ENCODE measurements around the gene RCBTB2.

The RCBTB2 gene

GRCh38 chr13:48576448-48577010 is 43.6 kb upstream of the RCBTB2 start:
- no peak for ATAC-seq
- TF ChIP-seq OSR1 (CRISPR knock-in tag; IDR thresholded peaks at IDR 0.05) = no peak
- TF ChIP-seq PPARA (CRISPR knock-in tag; IDR thresholded peaks at IDR 0.05; ENCODE audit: borderline replicate concordance) = no peak
- no peak for TF ChIP-seq ZNF565 (CRISPR knock-in tag; conservative IDR thresholded peaks at IDR 0.05; ENCODE audit: low read depth)
- no peak for TF ChIP-seq RARB (CRISPR knock-in tag; IDR thresholded peaks at IDR 0.05)
- no peak for TF ChIP-seq PATZ1 (CRISPR knock-in tag; IDR thresholded peaks at IDR 0.05; ENCODE audit: borderline replicate concordance)
- TF ChIP-seq, protein P1, sequence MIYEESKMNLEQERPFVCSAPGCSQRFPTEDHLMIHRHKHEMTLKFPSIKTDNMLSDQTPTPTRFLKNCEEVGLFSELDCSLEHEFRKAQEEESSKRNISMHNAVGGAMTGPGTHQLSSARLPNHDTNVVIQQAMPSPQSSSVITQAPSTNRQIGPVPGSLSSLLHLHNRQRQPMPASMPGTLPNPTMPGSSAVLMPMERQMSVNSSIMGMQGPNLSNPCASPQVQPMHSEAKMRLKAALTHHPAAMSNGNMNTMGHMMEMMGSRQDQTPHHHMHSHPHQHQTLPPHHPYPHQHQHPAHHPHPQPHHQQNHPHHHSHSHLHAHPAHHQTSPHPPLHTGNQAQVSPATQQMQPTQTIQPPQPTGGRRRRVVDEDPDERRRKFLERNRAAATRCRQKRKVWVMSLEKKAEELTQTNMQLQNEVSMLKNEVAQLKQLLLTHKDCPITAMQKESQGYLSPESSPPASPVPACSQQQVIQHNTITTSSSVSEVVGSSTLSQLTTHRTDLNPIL (CRISPR knock-in tag; IDR thresholded peaks at IDR 0.05; ENCODE audit: low read depth) = no peak
- TF ChIP-seq ARNTL (CRISPR knock-in tag; IDR thresholded peaks at IDR 0.05; ENCODE audit: borderline replicate concordance, low read depth) = no peak
- no peak for TF ChIP-seq ZC3H10 (CRISPR knock-in tag; IDR thresholded peaks at IDR 0.05)

DNA sequence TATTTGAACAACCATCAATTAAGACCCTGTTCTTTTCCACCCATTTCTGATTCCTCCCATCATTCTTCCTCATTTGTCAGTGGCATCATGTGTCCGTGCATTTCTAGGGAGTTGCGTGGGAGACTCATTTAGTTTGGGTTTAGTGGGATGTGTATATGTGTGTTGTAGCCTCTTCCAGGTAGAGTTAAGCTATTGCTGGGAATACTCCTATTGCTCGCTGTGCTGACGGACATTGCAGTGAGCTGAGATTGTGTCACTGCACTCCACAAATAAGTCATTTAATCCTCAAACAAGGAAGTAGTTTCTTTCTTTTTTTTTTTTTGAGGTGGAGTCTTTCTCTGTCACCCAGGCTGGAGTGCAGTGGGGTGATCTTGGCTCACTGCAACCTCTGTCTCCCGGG is 42.2 kb upstream of the RCBTB2 start:
- TF ChIP-seq PATZ1 (CRISPR knock-in tag; IDR thresholded peaks at IDR 0.05; ENCODE audit: borderline replicate concordance) = no peak
- TF ChIP-seq ZFP3 (CRISPR knock-in tag; IDR thresholded peaks at IDR 0.05) = no peak
- no peak for TF ChIP-seq ZC3H10 (CRISPR knock-in tag; IDR thresholded peaks at IDR 0.05)
- TF ChIP-seq SNAI2 (CRISPR knock-in tag; IDR thresholded peaks at IDR 0.05) = no peak
- no peak for TF ChIP-seq GLIS3 (CRISPR knock-in tag; IDR thresholded peaks at IDR 0.05)
- no peak for TF ChIP-seq CSRNP3 (CRISPR knock-in tag; IDR thresholded peaks at IDR 0.05)
- ATAC-seq = no peak

DNA sequence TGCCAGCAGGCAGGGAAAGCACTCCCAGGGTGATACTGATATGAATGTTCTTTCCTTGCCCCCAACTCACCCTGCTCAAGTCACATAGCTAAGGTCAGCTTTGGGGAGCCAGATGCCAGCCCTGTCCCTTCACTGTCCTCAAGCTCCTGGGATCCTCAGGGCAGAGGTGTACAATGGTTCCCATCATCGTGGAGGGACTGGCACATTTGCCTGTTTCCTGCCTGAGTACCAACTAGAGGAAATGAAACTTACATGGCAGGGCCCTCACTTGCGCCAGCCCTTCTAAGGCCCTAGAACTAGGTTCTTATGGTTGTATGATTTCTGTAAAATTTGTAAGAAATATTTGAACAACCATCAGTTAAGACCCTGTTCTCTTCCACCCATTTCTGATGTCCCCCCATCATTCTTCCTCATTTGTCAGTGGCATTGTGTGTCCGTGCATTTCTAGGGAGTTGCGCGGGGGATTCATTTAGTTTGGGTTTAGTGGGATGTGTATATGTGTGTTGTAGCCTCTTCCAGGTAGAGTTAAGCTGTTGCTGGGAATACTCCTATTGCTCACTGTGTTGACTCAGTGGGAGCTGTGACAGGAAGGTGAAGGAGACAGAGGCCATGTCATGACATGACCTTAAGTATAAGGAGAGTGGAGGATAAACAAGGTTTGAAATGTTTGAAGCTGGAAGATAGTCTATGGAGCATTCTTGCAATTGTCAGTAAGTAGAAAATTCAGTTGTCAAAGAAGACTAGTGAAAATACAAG is 41.3 kb upstream of the RCBTB2 start:
- TF ChIP-seq ARNTL (CRISPR knock-in tag; IDR thresholded peaks at IDR 0.05; ENCODE audit: borderline replicate concordance, low read depth) = no peak
- no peak for TF ChIP-seq CSDC2 (CRISPR knock-in tag; IDR thresholded peaks at IDR 0.05)
- TF ChIP-seq ESRRG (CRISPR knock-in tag; IDR thresholded peaks at IDR 0.05) = no peak
- no peak for TF ChIP-seq SNAI2 (CRISPR knock-in tag; IDR thresholded peaks at IDR 0.05)
- no peak for TF ChIP-seq ZFP30 (CRISPR knock-in tag; IDR thresholded peaks at IDR 0.05)
- no peak for TF ChIP-seq ZNF565 (CRISPR knock-in tag; conservative IDR thresholded peaks at IDR 0.05; ENCODE audit: low read depth)
- TF ChIP-seq PATZ1 (CRISPR knock-in tag; IDR thresholded peaks at IDR 0.05; ENCODE audit: borderline replicate concordance) = no peak
- TF ChIP-seq GLIS3 (CRISPR knock-in tag; IDR thresholded peaks at IDR 0.05) = no peak
- TF ChIP-seq TOX (CRISPR knock-in tag; IDR thresholded peaks at IDR 0.05; ENCODE audit: borderline replicate concordance) = no peak
- TF ChIP-seq, protein P2, sequence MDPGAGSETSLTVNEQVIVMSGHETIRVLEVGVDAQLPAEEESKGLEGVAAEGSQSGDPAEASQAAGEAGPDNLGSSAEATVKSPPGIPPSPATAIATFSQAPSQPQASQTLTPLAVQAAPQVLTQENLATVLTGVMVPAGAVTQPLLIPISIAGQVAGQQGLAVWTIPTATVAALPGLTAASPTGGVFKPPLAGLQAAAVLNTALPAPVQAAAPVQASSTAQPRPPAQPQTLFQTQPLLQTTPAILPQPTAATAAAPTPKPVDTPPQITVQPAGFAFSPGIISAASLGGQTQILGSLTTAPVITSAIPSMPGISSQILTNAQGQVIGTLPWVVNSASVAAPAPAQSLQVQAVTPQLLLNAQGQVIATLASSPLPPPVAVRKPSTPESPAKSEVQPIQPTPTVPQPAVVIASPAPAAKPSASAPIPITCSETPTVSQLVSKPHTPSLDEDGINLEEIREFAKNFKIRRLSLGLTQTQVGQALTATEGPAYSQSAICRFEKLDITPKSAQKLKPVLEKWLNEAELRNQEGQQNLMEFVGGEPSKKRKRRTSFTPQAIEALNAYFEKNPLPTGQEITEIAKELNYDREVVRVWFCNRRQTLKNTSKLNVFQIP (CRISPR knock-in tag; IDR thresholded peaks at IDR 0.05; ENCODE audit: borderline replicate concordance, low read depth) = no peak
- TF ChIP-seq OSR1 (CRISPR knock-in tag; IDR thresholded peaks at IDR 0.05) = no peak
- no peak for TF ChIP-seq BACH2 (CRISPR knock-in tag; IDR thresholded peaks at IDR 0.05; ENCODE audit: borderline replicate concordance)
- no peak for TF ChIP-seq RARB (CRISPR knock-in tag; IDR thresholded peaks at IDR 0.05)
- TF ChIP-seq ZFP3 (CRISPR knock-in tag; IDR thresholded peaks at IDR 0.05) = no peak
- no peak for TF ChIP-seq CSRNP3 (CRISPR knock-in tag; IDR thresholded peaks at IDR 0.05)
- TF ChIP-seq ZC3H10 (CRISPR knock-in tag; IDR thresholded peaks at IDR 0.05) = no peak
- TF ChIP-seq ZNF8 (CRISPR knock-in tag; IDR thresholded peaks at IDR 0.05) = no peak
- TF ChIP-seq, protein P1 (CRISPR knock-in tag; IDR thresholded peaks at IDR 0.05; ENCODE audit: low read depth) = no peak
- no peak for TF ChIP-seq ZNF70 (CRISPR knock-in tag; IDR thresholded peaks at IDR 0.05)
- no peak for ATAC-seq

Data from SK-N-SH treated with all-trans-retinoic acid at 6 μM for 48 hours (cell line).